Neutrophil (primary cell): ENCODE measurements around the gene HIVEP3.
"Not testable (repeated sequence)": the region's sequence is repeated elsewhere in the genome, so short reads cannot be mapped to it uniquely, and the experiment has no call there.

Experiments
- H3K27ac ChIP-seq: fragments of 200-600 bp; sonication (generic); 2 replicates; pipeline ENCODE4 v1.5.1; 2016; ENCODE audit warnings: mild to moderate bottlenecking, moderate library complexity
- H3K27me3 ChIP-seq: fragments of 200-600 bp; sonication (generic); 2 replicates; pipeline ENCODE4 v1.6.0; 2016; ENCODE audit warnings: mild to moderate bottlenecking
- H3K36me3 ChIP-seq: fragments of 200-600 bp; sonication (generic); 2 replicates; pipeline ENCODE4 v1.5.1; 2017
- H3K4me1 ChIP-seq, 2 experiments: fragments of 200-600 bp in 1 of 2; sonication (generic) in 1 of 2; 1 replicate in 1 of 2; 2 replicates in 1 of 2; pipeline versions ENCODE4 v1.5.1 to v1.6.1; 2013 to 2016; ENCODE audit warnings: low read depth in 1 of 2, low read length in 1 of 2, mild to moderate bottlenecking in 1 of 2, moderate library complexity in 1 of 2; ENCODE audit not compliant: control insufficient read depth in 1 of 2, insufficient read depth in 1 of 2
- H3K4me3 ChIP-seq, 2 experiments: fragments of 200-600 bp in 1 of 2; sonication (generic) in 1 of 2; 1 replicate in 1 of 2; 2 replicates in 1 of 2; pipeline ENCODE4 v1.5.1; 2013 to 2016; ENCODE audit warnings: low read depth in 1 of 2, low read length in 1 of 2, mild to moderate bottlenecking in 1 of 2, moderate library complexity in 1 of 2
- H3K9me3 ChIP-seq: fragments of 200-600 bp; sonication (generic); 2 replicates; pipeline ENCODE4 v1.5.1; 2016
- TF ChIP-seq, protein P1 (sequence below): fragments of 200-600 bp; sonication (generic); IDR thresholded peaks from 2 replicates; pipeline ENCODE4 v1.5.1; 2016; ENCODE audit warnings: antibody characterized with exemption

Gene HIVEP3

DNA sequence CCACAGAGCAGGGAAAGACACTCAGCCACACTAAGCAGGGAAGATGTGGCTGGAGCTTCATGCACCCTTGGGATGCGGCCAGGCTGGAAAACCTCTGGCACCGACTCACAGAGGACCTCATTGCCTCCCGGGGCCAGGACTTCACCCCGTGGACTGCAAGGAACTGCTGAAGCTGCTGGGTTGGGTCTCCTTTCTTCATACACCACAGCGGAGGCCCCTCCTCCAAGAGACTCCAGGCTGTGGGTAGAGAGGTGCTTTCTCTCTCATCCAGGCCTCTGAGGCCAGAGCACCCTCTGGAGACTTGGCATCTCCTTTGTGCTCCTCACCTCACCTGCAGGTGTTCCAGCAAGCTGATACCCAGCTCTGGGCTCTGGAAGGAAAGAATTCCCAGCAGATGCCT is 358.2 kb downstream of the HIVEP3 start:
- Histone ChIP-seq H3K27me3 (no peaks in the 10 kb centered on the region), H3K36me3 (no peaks in the 10 kb centered on the region), H3K27ac (no peak overlapping the region), H3K9me3 (no peaks in the 10 kb centered on the region), H3K4me3 (no peak overlapping the region), H3K4me1 (peaks cover 0 to 4% of the 10 kb centered on the region in 2 experiments)
- TF ChIP-seq, protein P1, sequence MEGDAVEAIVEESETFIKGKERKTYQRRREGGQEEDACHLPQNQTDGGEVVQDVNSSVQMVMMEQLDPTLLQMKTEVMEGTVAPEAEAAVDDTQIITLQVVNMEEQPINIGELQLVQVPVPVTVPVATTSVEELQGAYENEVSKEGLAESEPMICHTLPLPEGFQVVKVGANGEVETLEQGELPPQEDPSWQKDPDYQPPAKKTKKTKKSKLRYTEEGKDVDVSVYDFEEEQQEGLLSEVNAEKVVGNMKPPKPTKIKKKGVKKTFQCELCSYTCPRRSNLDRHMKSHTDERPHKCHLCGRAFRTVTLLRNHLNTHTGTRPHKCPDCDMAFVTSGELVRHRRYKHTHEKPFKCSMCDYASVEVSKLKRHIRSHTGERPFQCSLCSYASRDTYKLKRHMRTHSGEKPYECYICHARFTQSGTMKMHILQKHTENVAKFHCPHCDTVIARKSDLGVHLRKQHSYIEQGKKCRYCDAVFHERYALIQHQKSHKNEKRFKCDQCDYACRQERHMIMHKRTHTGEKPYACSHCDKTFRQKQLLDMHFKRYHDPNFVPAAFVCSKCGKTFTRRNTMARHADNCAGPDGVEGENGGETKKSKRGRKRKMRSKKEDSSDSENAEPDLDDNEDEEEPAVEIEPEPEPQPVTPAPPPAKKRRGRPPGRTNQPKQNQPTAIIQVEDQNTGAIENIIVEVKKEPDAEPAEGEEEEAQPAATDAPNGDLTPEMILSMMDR: no peak

DNA sequence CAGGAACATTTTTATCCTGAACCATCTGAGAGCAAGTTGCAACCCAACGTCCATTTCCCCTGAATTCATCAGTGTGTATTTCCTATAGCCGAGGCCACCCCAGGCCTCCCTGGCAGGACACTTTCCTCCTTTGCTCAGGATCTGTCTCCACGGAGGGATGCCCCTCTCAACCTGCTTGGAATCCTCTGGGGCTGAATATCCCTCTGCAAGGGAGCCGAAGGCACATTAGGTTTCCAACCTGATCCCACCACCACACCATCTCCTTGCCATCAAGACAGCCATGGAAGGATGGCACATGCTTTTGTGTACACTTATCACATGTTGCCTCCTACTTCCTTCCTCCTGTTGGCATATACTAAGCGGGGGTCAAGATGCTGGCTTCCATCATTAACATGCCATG is 359.4 kb downstream of the HIVEP3 start:
- peaks cover 0 to 4% of the 10 kb centered on the region in 2 experiments for H3K4me1 ChIP-seq
- H3K36me3 ChIP-seq: no peaks in the 10 kb centered on the region
- H3K4me3 ChIP-seq: no peak overlapping the region
- no peaks in the 10 kb centered on the region for H3K9me3 ChIP-seq
- no peak overlapping the region for H3K27ac ChIP-seq
- H3K27me3 ChIP-seq: no peaks in the 10 kb centered on the region
- TF ChIP-seq, protein P1: no peak

DNA sequence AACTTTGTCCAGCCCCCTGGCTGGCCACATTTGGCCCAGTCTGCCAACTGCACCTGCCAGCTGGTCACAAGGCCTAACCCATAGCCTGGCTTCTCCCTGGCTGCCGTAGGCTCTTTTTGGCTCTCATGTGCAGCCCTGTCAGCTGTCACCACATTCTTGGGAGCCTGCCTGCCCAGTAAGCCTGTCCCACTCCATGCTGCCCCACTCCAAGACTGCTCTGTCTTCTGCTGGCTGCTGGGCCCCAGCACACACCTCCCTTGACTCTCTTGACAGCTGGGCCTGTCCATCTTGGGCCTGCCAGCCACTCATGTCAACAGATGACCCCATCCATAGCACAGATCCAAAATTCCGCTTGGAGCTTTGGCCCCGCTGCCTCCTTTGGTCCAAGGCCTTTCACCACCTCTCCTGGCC is 360.0 kb downstream of the HIVEP3 start:
- Histone ChIP-seq H3K4me1 (peaks cover 0 to 4% of the 10 kb centered on the region in 2 experiments), H3K9me3 (no peaks in the 10 kb centered on the region), H3K27ac (no peak overlapping the region), H3K27me3 (no peaks in the 10 kb centered on the region), H3K4me3 (no peak overlapping the region), H3K36me3 (no peaks in the 10 kb centered on the region)
- TF ChIP-seq, protein P1: no peak

GRCh38 chr1:41557751-41558455 is 360.8 kb downstream of the HIVEP3 start:
- Histone ChIP-seq H3K27ac (no peak overlapping the region), H3K4me3 (no peak overlapping the region), H3K27me3 (no peaks in the 10 kb centered on the region), H3K4me1 (peaks cover 0 to 4% of the 10 kb centered on the region in 2 experiments), H3K36me3 (no peaks in the 10 kb centered on the region), H3K9me3 (no peaks in the 10 kb centered on the region)
- TF ChIP-seq, protein P1: no peak

DNA sequence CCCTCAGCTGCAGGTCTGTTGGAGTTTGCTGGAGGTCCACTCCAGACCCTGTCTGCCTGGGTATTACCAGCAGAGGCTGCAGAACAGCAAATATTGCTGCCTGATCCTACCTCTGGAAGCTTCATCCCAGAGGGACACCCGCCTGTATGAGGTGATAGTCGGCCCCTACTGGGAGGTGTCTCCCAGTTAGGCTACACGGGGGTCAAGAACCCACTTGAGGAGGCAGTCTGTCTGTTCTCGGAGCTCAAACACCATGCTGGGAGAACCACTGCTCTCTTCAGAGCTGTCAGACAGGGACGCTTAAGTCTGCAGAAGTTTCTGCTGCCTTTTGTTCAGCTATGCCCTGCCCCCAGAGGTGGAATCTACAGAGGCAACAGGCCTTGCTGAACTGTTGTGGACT is 364.0 kb downstream of the HIVEP3 start:
- H3K27ac ChIP-seq, H3K36me3 ChIP-seq, H3K9me3 ChIP-seq, H3K4me1 ChIP-seq, H3K4me3 ChIP-seq, H3K27me3 ChIP-seq: not testable (repeated sequence)

DNA sequence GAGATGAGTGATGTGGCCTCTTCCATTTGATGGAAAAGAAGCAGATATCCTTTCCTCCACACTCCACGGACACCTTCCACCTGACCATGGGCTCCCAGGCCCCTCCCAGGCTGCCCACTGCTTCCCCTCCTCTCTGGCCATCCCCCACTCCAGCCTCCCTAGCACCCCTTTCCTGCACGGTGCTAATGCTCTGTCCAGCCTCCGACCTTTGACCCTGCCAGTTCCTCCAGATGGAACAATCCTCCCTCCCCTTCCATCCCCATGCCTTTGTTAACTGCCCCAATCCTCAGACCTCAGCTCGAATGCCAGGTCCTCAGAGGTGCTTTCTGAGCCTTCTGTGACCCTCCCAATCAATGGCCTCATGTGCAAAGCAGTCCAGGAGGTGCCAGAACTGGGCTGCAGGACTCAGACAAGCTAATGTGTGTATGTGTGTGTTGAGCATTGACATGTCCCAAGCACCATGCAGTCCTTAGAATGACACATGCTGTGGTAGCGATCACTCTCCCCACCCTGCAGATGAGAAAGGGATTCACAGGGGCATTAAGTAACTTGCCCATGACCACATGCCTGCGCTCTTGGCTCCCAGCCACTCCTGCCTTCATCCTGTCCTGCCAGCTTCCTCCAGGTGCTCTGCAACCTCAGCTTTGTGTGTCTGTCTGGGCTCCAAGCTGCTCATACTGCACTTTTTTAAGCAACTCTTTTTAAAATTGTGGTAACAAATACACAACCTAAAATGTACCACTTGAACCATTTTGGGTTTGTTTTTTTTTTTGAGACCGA is 370.8 kb downstream of the HIVEP3 start:
- Histone ChIP-seq H3K27ac (no peak overlapping the region), H3K9me3 (no peaks in the 10 kb centered on the region), H3K4me1 (no peaks in the 10 kb centered on the region), H3K27me3 (no peaks in the 10 kb centered on the region), H3K36me3 (no peaks in the 10 kb centered on the region), H3K4me3 (no peak overlapping the region)
- TF ChIP-seq, protein P1: no peak
